SU-DHL-6 (cell line): ENCODE data around the gene LIME1.

Experiments
- CTCF ChIP-seq: fragments of 200-600 bp; sonication (generic); IDR thresholded peaks from one replicate; pipeline ENCODE4 v1.5.1; 2017; ENCODE audit warnings: antibody characterized with exemption, mild to moderate bottlenecking, low read length, moderate library complexity; ENCODE audit not compliant: insufficient read depth, poor library complexity, severe bottlenecking
- EZH2phosphoT487 ChIP-seq: fragments of 200-600 bp; sonication (generic), shearing (Covaris generic); conservative IDR thresholded peaks from 2 replicates; pipeline ENCODE4 v1.6.1; 2018; ENCODE audit warnings: mild to moderate bottlenecking, antibody characterized with exemption, low read length, moderate library complexity, mixed read lengths

GRCh38 chr20:63734946-63735858 is 1.3 kb upstream of the LIME1 start:
- TF ChIP-seq CTCF: no peak
- no peak for TF ChIP-seq EZH2phosphoT487
